MCF 10A (cell line): ENCODE measurements around the gene DPY19L3. TPM values are rescaled to one million over a fixed set of nuclear protein-coding genes. Genes with fewer than 3 reads are reported as not detected.

ENCODE experiments used
- BruUV-seq: library from RNA; stranded (reverse); fragments of 400-500 nt; replicated peaks from 2 replicates; lab custom pipeline; 2021; lab: Mats Ljungman, UMichigan
- CTCF ChIA-PET: fragments of 300-600 bp; sonication (Branson Sonifier 250); formaldehyde crosslinking; extraction: SDS; loops from one replicate; lab custom pipeline; 2021; ENCODE audit warnings: antibody characterized with exemption, inconsistent platforms; lab: Yijun Ruan, JAX
- POLR2A ChIA-PET: fragments of 300-600, 350-650 bp; sonication (Branson Sonifier 250); formaldehyde crosslinking; extraction: SDS; loops from one replicate; lab custom pipeline; 2020; ENCODE audit warnings: antibody characterized with exemption, inconsistent platforms; lab: Yijun Ruan, JAX
- DNase-seq: peaks from one replicate; pipeline ENCODE4 v3.0.0-alpha.2; 2018; ENCODE audit not compliant: unreplicated experiment
- H3K27ac Mint-ChIP-seq: one replicate; pipeline ENCODE4 v1.8.0; 2022; ENCODE audit warnings: mild to moderate bottlenecking, low read depth, mixed read lengths; ENCODE audit not compliant: unreplicated experiment
- H3K27me3 Mint-ChIP-seq: one replicate; pipeline ENCODE4 v1.8.0; 2022; ENCODE audit warnings: mixed read lengths; ENCODE audit not compliant: insufficient read depth, unreplicated experiment
- H3K36me3 Mint-ChIP-seq: one replicate; pipeline ENCODE4 v1.8.0; 2022; ENCODE audit warnings: mild to moderate bottlenecking, moderate library complexity, mixed read lengths; ENCODE audit not compliant: insufficient read depth, unreplicated experiment
- H3K4me1 Mint-ChIP-seq: one replicate; pipeline ENCODE4 v1.8.0; 2022; ENCODE audit warnings: mixed read lengths; ENCODE audit not compliant: insufficient read depth, unreplicated experiment
- H3K4me3 Mint-ChIP-seq: one replicate; pipeline ENCODE4 v1.8.0; 2022; ENCODE audit warnings: mild to moderate bottlenecking, moderate library complexity, mixed read lengths; ENCODE audit not compliant: unreplicated experiment
- H3K9me3 Mint-ChIP-seq: one replicate; pipeline ENCODE4 v1.8.0; 2022; ENCODE audit warnings: mixed read lengths; ENCODE audit not compliant: unreplicated experiment
- intact Hi-C: fragments of 100-400 bp; cut with micrococcal nuclease; formaldehyde crosslinking; loops from 2 replicates; pipeline ENCODE4 v1.14.1; 2022
- total RNA-seq: library from RNA; stranded (reverse); gene quantifications from 2 replicates; pipeline ENCODE4 v1.2.3, GENCODE V29; 2022
- TF ChIP-seq, protein P1 (sequence below): fragments of 200-600 bp; IDR thresholded peaks from one replicate; pipeline ENCODE4 v1.8.0; 2022; ENCODE audit warnings: antibody characterized with exemption, mild to moderate bottlenecking; ENCODE audit not compliant: unreplicated experiment

The DPY19L3 gene
- total RNA-seq, 1 experiment from 2014 or later = 43.8 TPM

DNA sequence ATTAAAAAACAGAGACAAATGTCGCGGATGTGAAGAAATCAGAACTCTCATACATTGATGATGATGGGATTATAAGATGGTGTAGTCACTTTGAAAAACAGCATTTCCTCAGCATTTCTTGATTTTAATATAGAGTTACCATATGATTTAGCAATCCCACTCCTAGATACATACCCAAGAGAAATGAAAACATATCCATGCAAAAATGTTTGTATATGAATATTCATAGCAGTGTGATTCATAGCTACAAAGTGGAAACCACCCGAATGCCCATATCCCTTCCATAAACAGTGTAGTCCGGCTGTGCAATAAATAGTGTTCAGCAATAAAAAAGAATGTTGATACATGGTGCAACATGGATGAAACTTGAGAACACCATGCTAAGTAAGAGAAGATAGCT, 44.6 kb downstream of the DPY19L3 start:
- no TSS peak for BruUV-seq
- ChIA-PET CTCF (interaction anchor here (1.2 kb wide), 1 partner anchor 111 kb away, joined by 3 read pairs; no protein-coding TSS in a partner anchor), POLR2A (no interaction called here)
- Mint-ChIP-seq H3K27me3 (no peaks in the 10 kb centered on the region), H3K9me3 (no peaks in the 10 kb centered on the region), H3K4me1 (no peaks in the 10 kb centered on the region), H3K36me3 (peaks cover 19% of the 10 kb centered on the region), H3K4me3 (no peak overlapping the region), H3K27ac (no peak overlapping the region)
- intact Hi-C loops = no loop called here
- DNase-seq = peak; percentile 49
- TF ChIP-seq, protein P1, sequence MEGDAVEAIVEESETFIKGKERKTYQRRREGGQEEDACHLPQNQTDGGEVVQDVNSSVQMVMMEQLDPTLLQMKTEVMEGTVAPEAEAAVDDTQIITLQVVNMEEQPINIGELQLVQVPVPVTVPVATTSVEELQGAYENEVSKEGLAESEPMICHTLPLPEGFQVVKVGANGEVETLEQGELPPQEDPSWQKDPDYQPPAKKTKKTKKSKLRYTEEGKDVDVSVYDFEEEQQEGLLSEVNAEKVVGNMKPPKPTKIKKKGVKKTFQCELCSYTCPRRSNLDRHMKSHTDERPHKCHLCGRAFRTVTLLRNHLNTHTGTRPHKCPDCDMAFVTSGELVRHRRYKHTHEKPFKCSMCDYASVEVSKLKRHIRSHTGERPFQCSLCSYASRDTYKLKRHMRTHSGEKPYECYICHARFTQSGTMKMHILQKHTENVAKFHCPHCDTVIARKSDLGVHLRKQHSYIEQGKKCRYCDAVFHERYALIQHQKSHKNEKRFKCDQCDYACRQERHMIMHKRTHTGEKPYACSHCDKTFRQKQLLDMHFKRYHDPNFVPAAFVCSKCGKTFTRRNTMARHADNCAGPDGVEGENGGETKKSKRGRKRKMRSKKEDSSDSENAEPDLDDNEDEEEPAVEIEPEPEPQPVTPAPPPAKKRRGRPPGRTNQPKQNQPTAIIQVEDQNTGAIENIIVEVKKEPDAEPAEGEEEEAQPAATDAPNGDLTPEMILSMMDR = no peak

DNA sequence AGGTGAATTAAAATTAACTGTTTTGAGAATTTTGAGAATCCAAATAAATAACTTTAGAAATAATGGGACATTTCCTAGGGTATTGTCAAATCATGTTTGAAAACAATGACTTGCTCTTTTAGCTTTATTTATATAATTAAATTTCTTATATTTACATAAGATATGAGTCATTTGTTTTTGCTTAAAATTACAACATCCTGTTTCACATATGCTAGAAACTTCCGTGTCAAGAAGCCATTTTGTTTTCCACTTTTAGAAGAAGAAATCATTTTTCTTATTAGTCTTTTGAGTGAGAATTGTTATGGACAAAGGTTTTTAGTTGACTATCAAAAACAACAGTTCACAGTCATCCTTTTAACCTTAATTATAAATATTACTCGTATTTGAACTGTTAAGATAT, 48.2 kb downstream of the DPY19L3 start:
- intact Hi-C loops = no loop called here
- Mint-ChIP-seq H3K4me1 (no peaks in the 10 kb centered on the region), H3K36me3 (peaks cover 32% of the 10 kb centered on the region), H3K9me3 (no peaks in the 10 kb centered on the region), H3K27me3 (no peaks in the 10 kb centered on the region), H3K27ac (no peak overlapping the region), H3K4me3 (no peak overlapping the region)
- peak; percentile 27 for DNase-seq
- BruUV-seq = no TSS peak
- TF ChIP-seq, protein P1 = no peak
- ChIA-PET POLR2A (no interaction called here), CTCF (interaction anchor here (0.6 to 2.8 kb wide), 3 partner anchors 12 to 1766 kb away, joined by 3 to 10 read pairs (median 4); no protein-coding TSS in a partner anchor)

DNA sequence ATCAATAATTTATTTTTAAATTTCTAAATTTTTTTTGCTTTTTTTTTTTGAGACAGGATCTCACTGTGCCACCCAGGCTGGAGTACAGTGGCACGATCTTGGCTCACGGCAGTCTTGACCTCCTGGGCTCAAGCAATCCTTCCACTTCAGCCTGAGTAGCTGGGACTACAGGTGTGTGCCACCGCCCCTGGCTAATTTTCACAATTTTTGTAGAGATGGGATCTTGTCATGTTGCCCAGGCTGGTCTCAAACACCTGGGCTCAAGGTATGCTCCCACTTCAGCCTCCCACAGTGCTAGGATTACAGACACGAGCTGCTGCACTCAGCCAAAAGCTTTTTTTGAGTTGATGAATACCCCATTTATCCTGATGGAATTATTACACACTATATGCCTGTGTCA, 50.8 kb downstream of the DPY19L3 start:
- Mint-ChIP-seq H3K4me3 (no peak overlapping the region), H3K27me3 (no peaks in the 10 kb centered on the region), H3K36me3 (peaks cover 32% of the 10 kb centered on the region), H3K9me3 (no peaks in the 10 kb centered on the region), H3K27ac (no peak overlapping the region), H3K4me1 (no peaks in the 10 kb centered on the region)
- intact Hi-C loops = no loop called here
- ChIA-PET POLR2A (no interaction called here), CTCF (interaction anchor here (0.6 to 1.1 kb wide), 4 partner anchors 10 to 114 kb away, joined by 3 to 4 read pairs (median 3); no protein-coding TSS in a partner anchor)
- TF ChIP-seq, protein P1 = no peak
- DNase-seq = no peak
- no TSS peak for BruUV-seq

DNA sequence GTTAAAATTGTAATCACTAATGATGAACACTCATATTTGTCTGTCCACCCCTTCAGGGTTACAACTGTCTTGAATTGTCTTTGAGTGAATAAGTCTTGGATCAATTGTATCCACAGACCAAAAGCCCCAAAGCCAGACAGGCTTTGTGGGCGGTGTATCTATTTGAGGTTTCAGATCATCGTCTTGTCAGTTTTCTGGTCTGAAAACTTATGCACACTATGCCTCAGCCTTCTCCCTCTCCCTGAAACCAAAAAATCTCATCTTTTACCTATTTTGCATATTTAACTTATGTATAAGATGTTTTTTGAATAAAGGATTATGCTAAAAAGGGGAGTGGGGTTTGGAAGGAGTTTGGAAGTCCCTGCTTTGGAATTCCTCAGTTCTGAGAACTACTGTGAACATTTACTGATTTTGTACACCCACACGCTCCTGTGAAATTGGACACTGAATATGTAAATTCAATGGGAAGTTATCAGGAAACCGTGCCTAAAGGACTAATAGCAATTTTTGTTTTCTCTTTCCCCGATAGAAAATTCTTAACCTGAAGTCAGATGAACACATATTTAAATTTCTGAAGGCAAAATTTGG, 52.1 kb downstream of the DPY19L3 start:
- ChIA-PET CTCF (interaction anchor here (1.0 to 1.1 kb wide), 2 partner anchors 11 to 113 kb away, joined by 3 to 4 read pairs; no protein-coding TSS in a partner anchor), POLR2A (no interaction called here)
- H3K27ac Mint-ChIP-seq = no peak overlapping the region
- H3K36me3 Mint-ChIP-seq = peaks cover 25% of the 10 kb centered on the region
- no TSS peak for BruUV-seq
- no peaks in the 10 kb centered on the region for H3K9me3 Mint-ChIP-seq
- DNase-seq = no peak
- no peak overlapping the region for H3K4me3 Mint-ChIP-seq
- intact Hi-C loops = no loop called here
- no peaks in the 10 kb centered on the region for H3K27me3 Mint-ChIP-seq
- no peaks in the 10 kb centered on the region for H3K4me1 Mint-ChIP-seq
- TF ChIP-seq, protein P1 = no peak
